HepG2 (cell line): ENCODE measurements around the gene TRIM27. TPM values are rescaled to one million over a fixed set of nuclear protein-coding genes. Genes with fewer than 3 reads are reported as not detected.

Experiments
- CEBPG ChIP-seq: IDR thresholded peaks from 2 replicates; pipeline ENCODE4 v1.6.1; 2016
- FOSL1 ChIP-seq: sonication (generic); formaldehyde crosslinking; IDR thresholded peaks from 2 replicates; pipeline ENCODE4 v1.9.0; 2021; ENCODE audit warnings: missing genetic modification reagents, borderline replicate concordance
- GABPA ChIP-seq, 2 experiments: IDR thresholded peaks; 2 replicates each; pipeline ENCODE4 v1.6.1; 2011 to 2016; ENCODE audit warnings: low read depth in 2 of 2, low read length in 1 of 2, missing biosample characterization in 1 of 2, missing genetic modification characterization in 1 of 2
- HMGA1 ChIP-seq: sonication (generic); formaldehyde crosslinking; conservative IDR thresholded peaks from 2 replicates; pipeline ENCODE4 v1.4.0; 2020; ENCODE audit warnings: missing genetic modification reagents
- HOMEZ ChIP-seq: IDR thresholded peaks from 2 replicates; pipeline ENCODE4 v1.6.1; 2016; ENCODE audit warnings: low read depth
- IRF1 ChIP-seq: sonication (generic); formaldehyde crosslinking; IDR thresholded peaks from 2 replicates; pipeline ENCODE4 v1.4.0; 2020; ENCODE audit warnings: low read depth, mild to moderate bottlenecking, missing genetic modification reagents
- MLX ChIP-seq: IDR thresholded peaks from 2 replicates; pipeline ENCODE4 v1.6.1; 2016
- MZF1 ChIP-seq: sonication (generic); formaldehyde crosslinking; IDR thresholded peaks from 2 replicates; pipeline ENCODE4 v1.8.1; 2023; ENCODE audit warnings: mild to moderate bottlenecking, missing genetic modification reagents, borderline replicate concordance
- PHF21A ChIP-seq: sonication (generic); formaldehyde crosslinking; IDR thresholded peaks from 2 replicates; pipeline ENCODE4 v1.5.0; 2020; ENCODE audit warnings: mild to moderate bottlenecking, missing genetic modification reagents
- RFX3 ChIP-seq: IDR thresholded peaks from 2 replicates; pipeline ENCODE4 v1.6.1; 2016; ENCODE audit warnings: missing biosample characterization, missing genetic modification reagents
- SATB2 ChIP-seq: sonication (generic); formaldehyde crosslinking; IDR thresholded peaks from 2 replicates; pipeline ENCODE4 v1.5.0; 2020; ENCODE audit warnings: missing genetic modification reagents
- XBP1 ChIP-seq: sonication (generic); formaldehyde crosslinking; IDR thresholded peaks from 2 replicates; pipeline ENCODE4 v1.5.0; 2020; ENCODE audit warnings: missing genetic modification reagents
- ZFP36L1 ChIP-seq: sonication (generic); formaldehyde crosslinking; IDR thresholded peaks from 2 replicates; pipeline ENCODE4 v1.8.0; 2022; ENCODE audit warnings: mild to moderate bottlenecking, missing genetic modification reagents, moderate library complexity
- ZNF276 ChIP-seq: sonication (generic); formaldehyde crosslinking; IDR thresholded peaks from 2 replicates; pipeline ENCODE4 v1.4.0; 2020; ENCODE audit warnings: mild to moderate bottlenecking, low read depth, missing genetic modification reagents
- ZNF558 ChIP-seq: sonication (generic); formaldehyde crosslinking; IDR thresholded peaks from 2 replicates; pipeline ENCODE4 v1.9.0; 2022; ENCODE audit warnings: mild to moderate bottlenecking, missing genetic modification reagents, borderline replicate concordance
- ZNF788 ChIP-seq: sonication (generic); formaldehyde crosslinking; IDR thresholded peaks from 2 replicates; pipeline ENCODE4 v1.5.0; 2020; ENCODE audit warnings: mild to moderate bottlenecking, missing genetic modification reagents, borderline replicate concordance
- ZNF883 ChIP-seq: sonication (generic); formaldehyde crosslinking; IDR thresholded peaks from 2 replicates; pipeline ENCODE4 v1.5.1; 2020; ENCODE audit warnings: mild to moderate bottlenecking, missing genetic modification reagents; ENCODE audit errors: not compliant biosample characterization
- polyA plus RNA-seq, 8 experiments: library from polyadenylated mRNA; depleted of rRNA in 3 of 8; stranded (reverse) in 7 of 8; unstranded in 1 of 8; fragments of >200 nt; fragmentation: Illumina TruSeq in 4 of 8; extraction: Trizol in 4 of 8; gene quantifications; 2 replicates each; pipeline versions ENCODE4 v1.2.1 to v1.2.3, GENCODE V29; 2011 to 2016; ENCODE audit warnings: low read depth in 4 of 8, missing spikeins in 1 of 8, mixed read lengths in 1 of 8; ENCODE audit not compliant: insufficient read depth in 1 of 8
- total RNA-seq, 5 experiments: library from RNA; depleted of rRNA; stranded (reverse); fragments of >200 nt; fragmentation: Illumina TruSeq; extraction: Trizol; gene quantifications; 2 replicates each; pipeline ENCODE4 v1.2.3, GENCODE V29; 2016; ENCODE audit warnings: low read depth in 1 of 5
- TF ChIP-seq, protein P1 (sequence below): sonication (generic); formaldehyde crosslinking; IDR thresholded peaks from 2 replicates; pipeline ENCODE4 v1.8.0; 2022; ENCODE audit warnings: mild to moderate bottlenecking, missing genetic modification reagents
- TF ChIP-seq, protein P2 (sequence below): sonication (generic); formaldehyde crosslinking; IDR thresholded peaks from 2 replicates; pipeline ENCODE4 v1.9.0; 2021; ENCODE audit warnings: missing genetic modification reagents, borderline replicate concordance

Gene TRIM27
- total and polyA plus RNA-seq, 2 of the 13 experiments (the other 11 are each of a cell fraction or from before 2014, with no cell fraction given), result 88.6 to 112 TPM

DNA sequence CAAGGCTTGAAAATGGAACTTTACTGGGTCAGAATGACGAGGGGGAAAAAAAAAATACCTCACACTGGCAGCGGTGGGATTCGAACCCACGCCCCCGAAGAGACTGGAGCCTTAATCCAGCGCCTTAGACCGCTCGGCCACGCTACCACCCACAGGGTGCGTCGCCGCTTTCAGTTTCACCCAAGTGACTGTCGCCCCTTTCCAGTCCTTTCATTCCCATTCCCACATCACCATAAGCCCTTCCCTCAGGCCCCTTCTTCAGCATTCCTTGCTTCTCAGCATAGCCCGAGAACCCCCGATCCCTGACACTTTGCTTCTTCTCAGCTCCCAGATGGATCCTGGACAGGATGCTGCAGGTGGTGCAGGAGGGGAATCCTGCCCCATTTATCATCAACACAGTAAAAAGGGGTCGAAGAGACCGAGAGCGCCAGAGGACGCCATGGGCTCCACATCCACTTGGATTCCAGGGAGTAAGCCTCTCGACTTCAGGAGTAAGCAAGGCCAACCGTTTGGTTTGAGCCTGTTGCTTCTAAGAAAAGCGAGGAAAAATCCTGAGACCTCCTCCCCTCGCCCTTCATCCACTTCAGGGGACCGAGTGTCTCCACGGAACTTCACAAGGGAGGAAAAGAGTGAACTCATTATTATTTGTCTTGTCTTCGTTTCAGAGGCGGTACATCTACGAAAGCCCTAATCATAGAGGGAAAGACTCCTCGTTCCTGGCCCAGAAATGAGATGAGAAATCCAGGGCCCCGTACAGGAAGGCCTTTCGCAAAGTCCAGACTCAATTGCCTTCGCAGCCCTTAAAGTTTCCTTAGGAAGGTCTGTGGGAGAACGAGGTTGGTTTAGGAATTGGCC, 20.0 kb upstream of the TRIM27 start (continued):
- TF ChIP-seq FOSL1 (CRISPR knock-in tag), result no peak
- peak; percentile 53; the same call in 1 of the 2 replicates for TF ChIP-seq ZNF788 (CRISPR knock-in tag)
- TF ChIP-seq RFX3 (CRISPR knock-in tag), result no peak
- no peak for TF ChIP-seq ZNF883 (CRISPR knock-in tag)
- TF ChIP-seq ZNF276, result peak; percentile 38; the same call in 1 of the 2 replicates
- no peak for TF ChIP-seq ZFP36L1 (CRISPR knock-in tag)
- TF ChIP-seq XBP1 (CRISPR knock-in tag), result no peak
- TF ChIP-seq, protein P1, sequence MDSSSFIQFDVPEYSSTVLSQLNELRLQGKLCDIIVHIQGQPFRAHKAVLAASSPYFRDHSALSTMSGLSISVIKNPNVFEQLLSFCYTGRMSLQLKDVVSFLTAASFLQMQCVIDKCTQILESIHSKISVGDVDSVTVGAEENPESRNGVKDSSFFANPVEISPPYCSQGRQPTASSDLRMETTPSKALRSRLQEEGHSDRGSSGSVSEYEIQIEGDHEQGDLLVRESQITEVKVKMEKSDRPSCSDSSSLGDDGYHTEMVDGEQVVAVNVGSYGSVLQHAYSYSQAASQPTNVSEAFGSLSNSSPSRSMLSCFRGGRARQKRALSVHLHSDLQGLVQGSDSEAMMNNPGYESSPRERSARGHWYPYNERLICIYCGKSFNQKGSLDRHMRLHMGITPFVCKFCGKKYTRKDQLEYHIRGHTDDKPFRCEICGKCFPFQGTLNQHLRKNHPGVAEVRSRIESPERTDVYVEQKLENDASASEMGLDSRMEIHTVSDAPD, result no peak
- no peak for TF ChIP-seq HMGA1
- TF ChIP-seq GABPA (IDR thresholded peaks at IDR 0.05; ENCODE audit: low read depth, low read length), result no peak
- 0 out of 2 replicates have a peak, but pooled peaks have one; percentile 18 for TF ChIP-seq GABPA (CRISPR knock-in tag; IDR thresholded peaks at IDR 0.05; ENCODE audit: low read depth)
- TF ChIP-seq CEBPG, result 0 out of 2 replicates have a peak, but pooled peaks have one; percentile 16
- no peak for TF ChIP-seq MLX (CRISPR knock-in tag)
- TF ChIP-seq SATB2 (CRISPR knock-in tag), result no peak
- peak; percentile 72; the same call in 1 of the 2 replicates for TF ChIP-seq PHF21A (CRISPR knock-in tag)
- TF ChIP-seq MZF1 (CRISPR knock-in tag), result no peak
- TF ChIP-seq, protein P2, sequence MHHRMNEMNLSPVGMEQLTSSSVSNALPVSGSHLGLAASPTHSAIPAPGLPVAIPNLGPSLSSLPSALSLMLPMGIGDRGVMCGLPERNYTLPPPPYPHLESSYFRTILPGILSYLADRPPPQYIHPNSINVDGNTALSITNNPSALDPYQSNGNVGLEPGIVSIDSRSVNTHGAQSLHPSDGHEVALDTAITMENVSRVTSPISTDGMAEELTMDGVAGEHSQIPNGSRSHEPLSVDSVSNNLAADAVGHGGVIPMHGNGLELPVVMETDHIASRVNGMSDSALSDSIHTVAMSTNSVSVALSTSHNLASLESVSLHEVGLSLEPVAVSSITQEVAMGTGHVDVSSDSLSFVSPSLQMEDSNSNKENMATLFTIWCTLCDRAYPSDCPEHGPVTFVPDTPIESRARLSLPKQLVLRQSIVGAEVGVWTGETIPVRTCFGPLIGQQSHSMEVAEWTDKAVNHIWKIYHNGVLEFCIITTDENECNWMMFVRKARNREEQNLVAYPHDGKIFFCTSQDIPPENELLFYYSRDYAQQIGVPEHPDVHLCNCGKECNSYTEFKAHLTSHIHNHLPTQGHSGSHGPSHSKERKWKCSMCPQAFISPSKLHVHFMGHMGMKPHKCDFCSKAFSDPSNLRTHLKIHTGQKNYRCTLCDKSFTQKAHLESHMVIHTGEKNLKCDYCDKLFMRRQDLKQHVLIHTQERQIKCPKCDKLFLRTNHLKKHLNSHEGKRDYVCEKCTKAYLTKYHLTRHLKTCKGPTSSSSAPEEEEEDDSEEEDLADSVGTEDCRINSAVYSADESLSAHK, result no peak; the same call in 1 of the 2 replicates
- TF ChIP-seq IRF1 (CRISPR knock-in tag), result peak; percentile 96
- peak; percentile 55; the same call in 1 of the 2 replicates for TF ChIP-seq HOMEZ (CRISPR knock-in tag)
- TF ChIP-seq ZNF558, result no peak
